CD4-positive, alpha-beta T cell treated with Interleukin-4 for 4 hours (primary cell): ENCODE measurements around the gene COA3.

Experiments used
- DNase-seq: peaks from one replicate; pipeline ENCODE4 v3.0.0-alpha.2; 2020

Gene COA3

DNA sequence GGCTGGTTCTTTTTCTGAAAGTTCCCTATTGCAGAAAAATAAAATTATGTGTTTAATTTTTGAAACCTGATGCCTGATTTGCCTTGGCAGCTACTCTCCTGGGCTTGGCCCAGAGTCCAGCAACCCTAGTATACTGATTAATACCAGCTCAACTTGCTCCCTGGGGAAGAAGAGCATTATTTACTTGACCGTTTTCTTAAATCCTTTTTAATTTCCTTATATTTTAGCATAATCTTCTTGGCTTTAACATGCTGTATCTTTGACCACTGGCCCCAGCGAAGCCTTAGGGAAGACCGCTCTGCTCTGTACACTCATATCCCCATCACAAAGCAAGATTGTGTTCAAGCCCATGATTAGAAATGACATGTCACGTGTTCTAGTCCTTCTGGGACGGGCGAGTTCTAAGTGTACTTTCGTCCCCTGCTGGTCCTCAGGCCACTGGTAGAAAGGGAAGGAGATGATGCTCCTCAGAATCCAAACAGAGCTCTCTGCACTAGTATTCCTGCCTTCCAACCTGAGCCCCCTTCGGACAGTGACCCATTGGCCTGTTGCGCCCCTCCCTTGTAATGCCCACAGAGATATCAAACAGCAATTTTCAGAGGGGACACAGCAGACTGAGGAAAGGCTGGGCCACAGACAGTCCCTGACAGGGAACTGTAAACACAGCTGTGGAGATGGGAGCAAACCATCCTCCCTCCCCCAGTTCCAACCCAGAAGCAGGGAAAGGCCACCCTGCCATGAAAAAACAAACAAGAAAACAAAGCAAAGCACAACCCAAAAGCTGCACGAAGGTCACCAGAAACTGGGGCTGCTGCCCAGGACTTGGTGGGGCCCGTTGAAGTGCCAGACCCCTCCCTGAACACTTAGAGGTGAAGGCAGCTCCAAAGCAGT, 49.4 kb downstream of the COA3 start:
- no peak for DNase-seq

- no peak for DNase-seq
Observed at GRCh38 chr17:42748202-42748907, 50.1 kb downstream of the COA3 start.
